ENCODE results near the gene CLEC16A.

The CLEC16A gene

GRCh38 chr16:11114366-11115164, 170.2 kb downstream of the CLEC16A start:
- Histone ChIP-seq H3K27me3 (ENCODE audit: insufficient read depth, low read depth) (no peaks in the 10 kb centered on the region), H3K9ac (no peak overlapping the region), H3K4me3 (IDR thresholded peaks at IDR 0.05; ENCODE audit: insufficient read depth, low read depth, low read length) (no peak overlapping the region), H4K20me1 (ENCODE audit: insufficient read depth) (no peaks in the 10 kb centered on the region), H3K27ac (no peak overlapping the region), H3K36me3 (ENCODE audit: insufficient read depth) (no peaks in the 10 kb centered on the region), H3K4me2 (no peak overlapping the region), H3K79me2 (ENCODE audit: insufficient read depth, low read depth) (no peaks in the 10 kb centered on the region), H2AFZ (ENCODE audit: low read depth) (no peak overlapping the region), H3K4me1 (ENCODE audit: low read depth, poor library complexity, severe bottlenecking) (no peaks in the 10 kb centered on the region)
- TF ChIP-seq CTCF (conservative IDR thresholded peaks at IDR 0.05; ENCODE audit: low read depth, low read length), result no peak

GRCh38 chr16:11117576-11118211, 173.3 kb downstream of the CLEC16A start:
- Histone ChIP-seq H3K4me1 (ENCODE audit: low read depth, poor library complexity, severe bottlenecking) (no peaks in the 10 kb centered on the region), H3K4me3 (IDR thresholded peaks at IDR 0.05; ENCODE audit: insufficient read depth, low read depth, low read length) (no peak overlapping the region), H4K20me1 (ENCODE audit: insufficient read depth) (no peaks in the 10 kb centered on the region), H3K36me3 (ENCODE audit: insufficient read depth) (no peaks in the 10 kb centered on the region), H3K9ac (no peak overlapping the region), H3K27ac (no peak overlapping the region), H2AFZ (ENCODE audit: low read depth) (no peak overlapping the region), H3K79me2 (ENCODE audit: insufficient read depth, low read depth) (no peaks in the 10 kb centered on the region), H3K4me2 (no peak overlapping the region), H3K27me3 (ENCODE audit: insufficient read depth, low read depth) (no peaks in the 10 kb centered on the region)
- no peak for TF ChIP-seq CTCF (conservative IDR thresholded peaks at IDR 0.05; ENCODE audit: low read depth, low read length)

GRCh38 chr16:11118479-11118878, 174.1 kb downstream of the CLEC16A start:
- Histone ChIP-seq H3K36me3 (ENCODE audit: insufficient read depth) (no peaks in the 10 kb centered on the region), H4K20me1 (ENCODE audit: insufficient read depth) (no peaks in the 10 kb centered on the region), H3K9ac (no peak overlapping the region), H2AFZ (ENCODE audit: low read depth) (no peak overlapping the region), H3K27ac (no peak overlapping the region), H3K79me2 (ENCODE audit: insufficient read depth, low read depth) (no peaks in the 10 kb centered on the region), H3K4me1 (ENCODE audit: low read depth, poor library complexity, severe bottlenecking) (no peaks in the 10 kb centered on the region), H3K4me3 (IDR thresholded peaks at IDR 0.05; ENCODE audit: insufficient read depth, low read depth, low read length) (no peak overlapping the region), H3K4me2 (no peak overlapping the region), H3K27me3 (ENCODE audit: insufficient read depth, low read depth) (no peaks in the 10 kb centered on the region)
- TF ChIP-seq CTCF (conservative IDR thresholded peaks at IDR 0.05; ENCODE audit: low read depth, low read length), result no peak

- Histone ChIP-seq H3K4me2 (no peak overlapping the region), H3K27ac (no peak overlapping the region), H2AFZ (ENCODE audit: low read depth) (no peak overlapping the region), H4K20me1 (ENCODE audit: insufficient read depth) (no peaks in the 10 kb centered on the region), H3K9ac (no peak overlapping the region), H3K36me3 (ENCODE audit: insufficient read depth) (no peaks in the 10 kb centered on the region), H3K27me3 (ENCODE audit: insufficient read depth, low read depth) (no peaks in the 10 kb centered on the region), H3K4me1 (ENCODE audit: low read depth, poor library complexity, severe bottlenecking) (no peaks in the 10 kb centered on the region), H3K79me2 (ENCODE audit: insufficient read depth, low read depth) (no peaks in the 10 kb centered on the region), H3K4me3 (IDR thresholded peaks at IDR 0.05; ENCODE audit: insufficient read depth, low read depth, low read length) (no peak overlapping the region)
- TF ChIP-seq CTCF (conservative IDR thresholded peaks at IDR 0.05; ENCODE audit: low read depth, low read length), result no peak
These were observed 176.8 kb downstream of the CLEC16A start for GRCh38 chr16:11121083-11121608.
